ENCODE measurements around the gene ZDHHC8.

DNA sequence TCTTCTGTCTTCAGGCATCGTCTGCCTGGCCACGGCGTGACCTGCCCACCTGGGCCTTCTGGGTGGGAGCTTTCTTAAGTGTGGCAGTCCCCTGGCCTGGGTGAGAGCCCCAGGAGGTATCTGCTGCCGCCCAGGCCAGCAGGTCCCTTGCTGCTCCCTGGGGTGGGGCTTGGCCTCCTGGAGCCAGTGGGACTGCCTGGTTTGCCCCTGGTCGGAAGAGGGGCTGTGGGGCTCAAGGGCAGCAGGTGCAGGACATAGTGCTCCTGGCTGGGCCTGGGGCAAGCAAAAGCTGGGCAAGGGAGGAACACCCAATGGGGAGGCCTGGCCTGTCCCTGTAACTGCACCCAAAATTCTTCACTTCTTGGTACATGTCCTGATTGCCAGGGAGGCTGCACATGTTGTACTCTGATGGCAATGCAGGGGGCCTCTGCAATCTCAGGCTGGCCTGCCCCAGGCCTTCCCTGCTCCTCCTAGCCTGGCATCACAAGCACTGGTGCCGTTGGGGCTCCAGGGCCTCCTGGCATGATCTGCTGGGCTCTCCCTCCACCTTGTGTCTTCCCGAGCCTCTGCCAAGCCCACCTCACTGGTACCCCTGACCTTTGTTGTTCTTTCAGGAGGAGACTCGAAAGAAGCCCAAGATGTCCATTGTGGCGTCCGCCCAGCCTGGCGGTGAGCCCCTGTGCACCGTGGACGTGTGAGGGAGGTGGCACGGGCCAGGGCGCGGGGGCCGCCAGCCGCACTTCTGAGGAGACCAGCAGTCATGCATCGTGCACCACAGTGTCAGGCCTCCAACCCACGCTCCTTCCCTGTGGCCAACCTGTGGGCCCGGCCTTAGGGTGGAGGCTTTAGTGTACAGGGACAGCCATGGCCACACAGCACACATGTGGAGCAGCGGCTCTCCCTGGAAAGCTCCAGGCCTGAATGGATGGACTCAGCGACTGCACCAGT lies 21.9 kb upstream of the ZDHHC8 start:
- TF ChIP-seq, protein P1, sequence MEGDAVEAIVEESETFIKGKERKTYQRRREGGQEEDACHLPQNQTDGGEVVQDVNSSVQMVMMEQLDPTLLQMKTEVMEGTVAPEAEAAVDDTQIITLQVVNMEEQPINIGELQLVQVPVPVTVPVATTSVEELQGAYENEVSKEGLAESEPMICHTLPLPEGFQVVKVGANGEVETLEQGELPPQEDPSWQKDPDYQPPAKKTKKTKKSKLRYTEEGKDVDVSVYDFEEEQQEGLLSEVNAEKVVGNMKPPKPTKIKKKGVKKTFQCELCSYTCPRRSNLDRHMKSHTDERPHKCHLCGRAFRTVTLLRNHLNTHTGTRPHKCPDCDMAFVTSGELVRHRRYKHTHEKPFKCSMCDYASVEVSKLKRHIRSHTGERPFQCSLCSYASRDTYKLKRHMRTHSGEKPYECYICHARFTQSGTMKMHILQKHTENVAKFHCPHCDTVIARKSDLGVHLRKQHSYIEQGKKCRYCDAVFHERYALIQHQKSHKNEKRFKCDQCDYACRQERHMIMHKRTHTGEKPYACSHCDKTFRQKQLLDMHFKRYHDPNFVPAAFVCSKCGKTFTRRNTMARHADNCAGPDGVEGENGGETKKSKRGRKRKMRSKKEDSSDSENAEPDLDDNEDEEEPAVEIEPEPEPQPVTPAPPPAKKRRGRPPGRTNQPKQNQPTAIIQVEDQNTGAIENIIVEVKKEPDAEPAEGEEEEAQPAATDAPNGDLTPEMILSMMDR (IDR thresholded peaks at IDR 0.05) = no peak
- TF ChIP-seq POLR2A (IDR thresholded peaks at IDR 0.05) = no peak
